Esophagus muscularis mucosa (tissue), 3 donors: Measurements from ENCODE around the gene RHNO1.

Experiments used
- CTCF ChIP-seq, 3 experiments: fragments of 200-600 bp in 2 of 3; fragments of 450-650 bp in 1 of 3; sonication (generic) in 2 of 3; IDR thresholded peaks; one replicate each; pipeline ENCODE4 v1.5.1; 2017 to 2019; ENCODE audit warnings: antibody characterized with exemption in 3 of 3, mild to moderate bottlenecking in 2 of 3, moderate library complexity in 1 of 3
- EP300 ChIP-seq: sonication (generic); formaldehyde crosslinking; IDR thresholded peaks from one replicate; pipeline ENCODE4 v1.6.1; 2017; ENCODE audit warnings: antibody characterized with exemption

GRCh38 chr12:2922329-2922728 lies 45.3 kb downstream of the RHNO1 start:
- TF ChIP-seq CTCF (IDR thresholded peaks at IDR 0.05) = no peak
- no peak for TF ChIP-seq EP300
